Neural progenitor cell (in vitro differentiated cells): ENCODE data around the gene H6PD. TPM values are rescaled to one million over a fixed set of nuclear protein-coding genes. Genes with fewer than 3 reads are reported as not detected.

Experiments
- DNase-seq: peaks from one replicate; pipeline ENCODE4 v3.0.0-alpha.2; 2016; ENCODE audit warnings: low spot score
- H2AFZ ChIP-seq: fragments of 200-600 bp; sonication (generic); replicated peaks from 2 replicates; pipeline ENCODE4 v1.6.1; 2016; ENCODE audit warnings: antibody characterized with exemption
- H3F3A ChIP-seq: fragments of 200-600 bp; sonication (generic); 2 replicates; pipeline ENCODE4 v1.6.1; 2016; ENCODE audit warnings: antibody characterized with exemption, low read depth
- H3K27ac ChIP-seq: fragments of 200-600 bp; sonication (generic); 2 replicates; pipeline ENCODE4 v1.5.1; 2016; ENCODE audit warnings: mild to moderate bottlenecking
- H3K27me3 ChIP-seq: fragments of 200-600 bp; sonication (generic); 2 replicates; pipeline ENCODE4 v1.6.1; 2016; ENCODE audit warnings: mild to moderate bottlenecking, moderate library complexity
- H3K36me3 ChIP-seq: fragments of 200-600 bp; sonication (generic); 2 replicates; pipeline ENCODE4 v1.5.1; 2016
- H3K4me1 ChIP-seq: fragments of 200-600 bp; sonication (generic); 2 replicates; pipeline ENCODE4 v1.6.1; 2016; ENCODE audit warnings: mixed run types
- H3K4me2 ChIP-seq: fragments of 200-600 bp; sonication (generic); 2 replicates; pipeline ENCODE4 v1.6.1; 2016
- H3K4me3 ChIP-seq: fragments of 200-600 bp; sonication (generic); 2 replicates; pipeline ENCODE4 v1.5.1; 2016
- H3K79me2 ChIP-seq: fragments of 200-600 bp; sonication (generic); 2 replicates; pipeline ENCODE4 v1.6.1; 2016; ENCODE audit warnings: low read depth
- H3K9ac ChIP-seq: fragments of 200-600 bp; sonication (generic); 2 replicates; pipeline ENCODE4 v1.6.1; 2016
- H3K9me3 ChIP-seq: fragments of 200-600 bp; sonication (generic); 2 replicates; pipeline ENCODE4 v1.5.1; 2016; ENCODE audit warnings: low read depth
- H4K20me1 ChIP-seq: fragments of 200-600 bp; sonication (generic); 2 replicates; pipeline ENCODE4 v1.6.1; 2016; ENCODE audit warnings: low read depth
- H3K27ac Mint-ChIP-seq: 3 replicates; pipeline ENCODE4 v1.8.0; 2021; ENCODE audit warnings: mixed read lengths
- H3K27me3 Mint-ChIP-seq: 2 replicates; pipeline ENCODE4 v1.8.0; 2022; ENCODE audit warnings: low read depth, mild to moderate bottlenecking, inconsistent platforms, moderate library complexity, mixed read lengths; ENCODE audit not compliant: insufficient read depth
- H3K36me3 Mint-ChIP-seq: 3 replicates; pipeline ENCODE4 v1.8.0; 2021; ENCODE audit warnings: mixed read lengths
- H3K4me1 Mint-ChIP-seq: 3 replicates; pipeline ENCODE4 v1.8.0; 2021; ENCODE audit warnings: mixed read lengths
- H3K4me3 Mint-ChIP-seq: 3 replicates; pipeline ENCODE4 v1.8.0; 2021; ENCODE audit warnings: mild to moderate bottlenecking, moderate library complexity, mixed read lengths
- H3K9me3 Mint-ChIP-seq: 3 replicates; pipeline ENCODE4 v1.8.0; 2020; ENCODE audit warnings: mixed read lengths
- EZH2 ChIP-seq: fragments of 200-600 bp; sonication (generic); IDR thresholded peaks from 2 replicates; pipeline ENCODE4 v1.6.1; 2017; ENCODE audit warnings: antibody characterized with exemption, mild to moderate bottlenecking, moderate library complexity
- EZH2phosphoT487 ChIP-seq: fragments of 200-600 bp; sonication (generic); IDR thresholded peaks from 2 replicates; pipeline ENCODE4 v1.6.1; 2017; ENCODE audit warnings: antibody characterized with exemption
- total RNA-seq: library from RNA; depleted of rRNA; stranded (reverse); fragments of >200 nt; gene quantifications from 2 replicates; pipeline ENCODE4 v1.2.3, GENCODE V29; 2015; ENCODE audit warnings: low replicate concordance
- TF ChIP-seq, protein P1 (sequence below): fragments of 200-600 bp; sonication (generic); IDR thresholded peaks from 2 replicates; pipeline ENCODE4 v1.5.1; 2017; ENCODE audit warnings: antibody characterized with exemption, mild to moderate bottlenecking

Gene H6PD
- total RNA-seq, 1 donor from 2014 or later = 6.0 TPM

DNA sequence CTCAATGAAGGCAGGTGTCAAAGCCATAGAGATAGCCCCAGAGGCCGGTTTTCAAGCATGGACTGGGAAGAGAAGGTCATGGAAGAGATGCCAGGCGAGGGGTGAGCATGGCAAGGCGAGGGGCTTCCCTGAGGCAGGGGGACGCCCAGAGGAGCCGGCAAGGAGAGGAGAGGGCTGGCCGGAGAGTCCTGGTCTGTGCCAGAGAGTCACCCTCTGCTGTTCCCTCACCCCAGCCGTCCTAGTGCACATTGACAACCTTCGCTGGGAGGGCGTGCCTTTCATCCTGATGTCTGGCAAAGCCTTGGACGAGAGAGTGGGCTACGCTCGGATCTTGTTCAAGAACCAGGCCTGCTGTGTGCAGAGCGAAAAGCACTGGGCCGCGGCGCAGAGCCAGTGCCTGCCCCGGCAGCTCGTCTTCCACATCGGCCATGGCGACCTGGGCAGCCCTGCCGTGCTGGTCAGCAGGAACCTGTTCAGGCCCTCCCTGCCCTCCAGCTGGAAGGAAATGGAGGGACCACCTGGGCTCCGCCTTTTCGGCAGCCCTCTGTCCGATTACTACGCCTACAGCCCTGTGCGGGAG, 28.8 kb downstream of the H6PD start:
- Histone ChIP-seq H2AFZ (no peak overlapping the region), H3K4me1 (peaks cover 7% of the 10 kb centered on the region), H3K27ac (no peak overlapping the region), H3K36me3 (no peaks in the 10 kb centered on the region), H3K79me2 (peaks cover 5% of the 10 kb centered on the region), H4K20me1 (no peaks in the 10 kb centered on the region), H3K9ac (no peak overlapping the region), H3K27me3 (no peaks in the 10 kb centered on the region), H3K4me2 (no peak overlapping the region), H3K4me3 (no peak overlapping the region), H3F3A (peaks cover 27% of the 10 kb centered on the region), H3K9me3 (no peaks in the 10 kb centered on the region)
- Mint-ChIP-seq H3K4me3 (no peak overlapping the region), H3K27ac (no peak overlapping the region), H3K36me3 (peaks cover 20% of the 10 kb centered on the region), H3K9me3 (peaks cover 16% of the 10 kb centered on the region), H3K4me1 (peaks cover 19% of the 10 kb centered on the region), H3K27me3 (peaks cover 8% of the 10 kb centered on the region)
- TF ChIP-seq, protein P1, sequence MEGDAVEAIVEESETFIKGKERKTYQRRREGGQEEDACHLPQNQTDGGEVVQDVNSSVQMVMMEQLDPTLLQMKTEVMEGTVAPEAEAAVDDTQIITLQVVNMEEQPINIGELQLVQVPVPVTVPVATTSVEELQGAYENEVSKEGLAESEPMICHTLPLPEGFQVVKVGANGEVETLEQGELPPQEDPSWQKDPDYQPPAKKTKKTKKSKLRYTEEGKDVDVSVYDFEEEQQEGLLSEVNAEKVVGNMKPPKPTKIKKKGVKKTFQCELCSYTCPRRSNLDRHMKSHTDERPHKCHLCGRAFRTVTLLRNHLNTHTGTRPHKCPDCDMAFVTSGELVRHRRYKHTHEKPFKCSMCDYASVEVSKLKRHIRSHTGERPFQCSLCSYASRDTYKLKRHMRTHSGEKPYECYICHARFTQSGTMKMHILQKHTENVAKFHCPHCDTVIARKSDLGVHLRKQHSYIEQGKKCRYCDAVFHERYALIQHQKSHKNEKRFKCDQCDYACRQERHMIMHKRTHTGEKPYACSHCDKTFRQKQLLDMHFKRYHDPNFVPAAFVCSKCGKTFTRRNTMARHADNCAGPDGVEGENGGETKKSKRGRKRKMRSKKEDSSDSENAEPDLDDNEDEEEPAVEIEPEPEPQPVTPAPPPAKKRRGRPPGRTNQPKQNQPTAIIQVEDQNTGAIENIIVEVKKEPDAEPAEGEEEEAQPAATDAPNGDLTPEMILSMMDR = no peak
- DNase-seq = no peak

DNA sequence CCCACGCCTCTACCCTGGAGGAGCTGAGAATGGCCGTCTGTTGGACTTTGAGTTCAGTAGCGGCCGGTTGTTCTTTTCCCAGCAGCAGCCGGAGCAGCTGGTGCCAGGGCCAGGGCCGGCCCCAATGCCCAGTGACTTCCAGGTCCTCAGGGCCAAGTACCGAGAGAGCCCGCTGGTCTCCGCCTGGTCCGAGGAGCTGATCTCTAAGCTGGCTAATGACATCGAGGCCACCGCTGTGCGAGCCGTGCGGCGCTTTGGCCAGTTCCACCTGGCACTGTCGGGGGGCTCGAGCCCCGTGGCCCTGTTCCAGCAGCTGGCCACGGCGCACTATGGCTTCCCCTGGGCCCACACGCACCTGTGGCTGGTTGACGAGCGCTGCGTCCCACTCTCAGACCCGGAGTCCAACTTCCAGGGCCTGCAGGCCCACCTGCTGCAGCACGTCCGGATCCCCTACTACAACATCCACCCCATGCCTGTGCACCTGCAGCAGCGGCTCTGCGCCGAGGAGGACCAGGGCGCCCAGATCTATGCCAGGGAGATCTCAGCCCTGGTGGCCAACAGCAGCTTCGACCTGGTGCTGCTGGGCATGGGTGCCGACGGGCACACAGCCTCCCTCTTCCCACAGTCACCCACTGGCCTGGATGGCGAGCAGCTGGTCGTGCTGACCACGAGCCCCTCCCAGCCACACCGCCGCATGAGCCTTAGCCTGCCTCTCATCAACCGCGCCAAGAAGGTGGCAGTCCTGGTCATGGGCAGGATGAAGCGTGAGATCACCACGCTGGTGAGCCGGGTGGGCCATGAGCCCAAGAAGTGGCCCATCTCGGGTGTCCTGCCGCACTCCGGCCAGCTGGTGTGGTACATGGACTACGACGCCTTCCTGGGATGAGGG, 29.7 kb downstream of the H6PD start:
- Mint-ChIP-seq H3K27ac (no peak overlapping the region), H3K4me1 (peaks cover 23% of the 10 kb centered on the region), H3K9me3 (peaks cover 10% of the 10 kb centered on the region), H3K4me3 (no peak overlapping the region), H3K36me3 (peaks cover 15% of the 10 kb centered on the region), H3K27me3 (peaks cover 8% of the 10 kb centered on the region)
- Histone ChIP-seq H4K20me1 (no peaks in the 10 kb centered on the region), H3K36me3 (no peaks in the 10 kb centered on the region), H3F3A (peaks cover 20% of the 10 kb centered on the region), H3K9ac (no peak overlapping the region), H3K4me1 (peaks cover 7% of the 10 kb centered on the region), H3K4me2 (no peak overlapping the region), H3K27ac (no peak overlapping the region), H3K79me2 (peaks cover 5% of the 10 kb centered on the region), H3K4me3 (no peak overlapping the region), H3K27me3 (no peaks in the 10 kb centered on the region), H3K9me3 (no peaks in the 10 kb centered on the region), H2AFZ (no peak overlapping the region)
- DNase-seq = no peak
- TF ChIP-seq EZH2phosphoT487 (no peak), EZH2 (no peak)
- TF ChIP-seq, protein P1 = no peak

DNA sequence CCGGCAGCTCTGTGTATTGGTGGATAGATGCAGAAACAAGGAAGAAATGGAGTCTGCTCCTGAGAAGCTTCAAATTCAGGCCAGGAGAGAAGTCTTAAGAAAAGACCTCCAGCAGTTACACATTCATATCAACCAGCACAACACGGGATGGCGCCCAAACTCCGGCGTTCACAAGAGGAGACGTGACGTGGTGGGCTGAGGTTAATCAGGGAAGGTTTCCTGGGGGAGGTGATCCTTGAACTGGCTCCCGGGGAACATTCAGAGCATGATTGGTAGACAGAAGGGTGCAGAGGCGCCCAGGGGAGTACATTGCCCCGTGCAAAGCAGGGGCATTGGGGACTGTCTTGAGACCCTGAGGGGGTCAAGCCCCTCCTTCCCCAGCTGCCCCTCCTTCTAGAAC, 30.5 kb downstream of the H6PD start:
- H3K79me2 ChIP-seq = no peaks in the 10 kb centered on the region
- H3K27me3 Mint-ChIP-seq = peaks cover 5% of the 10 kb centered on the region
- H3F3A ChIP-seq = peaks cover 13% of the 10 kb centered on the region
- H3K27ac Mint-ChIP-seq = no peak overlapping the region
- peaks cover 2% of the 10 kb centered on the region for H3K9me3 Mint-ChIP-seq
- no peak overlapping the region for H3K27ac ChIP-seq
- H3K9ac ChIP-seq = no peak overlapping the region
- H3K4me1 ChIP-seq = peaks cover 9% of the 10 kb centered on the region
- H3K36me3 ChIP-seq = no peaks in the 10 kb centered on the region
- H3K4me2 ChIP-seq = no peak overlapping the region
- H3K4me3 ChIP-seq = no peak overlapping the region
- H3K4me3 Mint-ChIP-seq = no peak overlapping the region
- DNase-seq = no peak
- H3K9me3 ChIP-seq = no peaks in the 10 kb centered on the region
- H3K4me1 Mint-ChIP-seq = peaks cover 30% of the 10 kb centered on the region
- H3K27me3 ChIP-seq = no peaks in the 10 kb centered on the region
- peaks cover 11% of the 10 kb centered on the region for H3K36me3 Mint-ChIP-seq
- no peak overlapping the region for H2AFZ ChIP-seq
- no peaks in the 10 kb centered on the region for H4K20me1 ChIP-seq
- TF ChIP-seq EZH2 (no peak), EZH2phosphoT487 (no peak)
- TF ChIP-seq, protein P1 = no peak
